Loucy (cell line): ENCODE data around the gene ZRANB2.

Experiments
- H2AFZ ChIP-seq: fragments of 200-600 bp; sonication (generic); 2 replicates; pipeline ENCODE4 v1.6.0; 2016; ENCODE audit warnings: antibody characterized with exemption, mild to moderate bottlenecking, low read length, moderate library complexity
- H3F3A ChIP-seq: fragments of 200-600 bp; 2 replicates; pipeline ENCODE4 v1.6.0; 2016; ENCODE audit warnings: antibody characterized with exemption, low read depth, mild to moderate bottlenecking
- H3K27me3 ChIP-seq: fragments of 200-600 bp; sonication (generic); 2 replicates; pipeline ENCODE4 v1.6.1; 2014; ENCODE audit warnings: low read length, mild to moderate bottlenecking; ENCODE audit not compliant: insufficient read depth, poor library complexity, severe bottlenecking
- H3K36me3 ChIP-seq: fragments of 200-600 bp; sonication (generic); 2 replicates; pipeline ENCODE4 v1.6.1; 2016; ENCODE audit warnings: low read length; ENCODE audit not compliant: insufficient read depth
- H3K4me1 ChIP-seq: fragments of 200-600 bp; sonication (generic); 2 replicates; pipeline ENCODE4 v1.5.1; 2014; ENCODE audit warnings: low read length, mild to moderate bottlenecking; ENCODE audit not compliant: insufficient read depth, poor library complexity, severe bottlenecking
- H3K4me2 ChIP-seq: fragments of 200-600 bp; sonication (generic); 2 replicates; pipeline ENCODE4 v1.6.0; 2014; ENCODE audit warnings: antibody characterized with exemption, low read length, low read depth, mild to moderate bottlenecking; ENCODE audit not compliant: poor library complexity, severe bottlenecking
- H3K4me3 ChIP-seq: fragments of 200-600 bp; sonication (generic); 2 replicates; pipeline ENCODE4 v1.5.1; 2014; ENCODE audit warnings: low read length, mild to moderate bottlenecking, mixed read lengths; ENCODE audit not compliant: poor library complexity, severe bottlenecking
- H3K79me2 ChIP-seq: fragments of 200-600 bp; sonication (generic); 2 replicates; pipeline ENCODE4 v1.6.1; 2014; ENCODE audit warnings: low read length; ENCODE audit not compliant: insufficient read depth
- H3K9ac ChIP-seq: fragments of 200-600 bp; sonication (generic); 2 replicates; pipeline ENCODE4 v1.6.0; 2014; ENCODE audit warnings: mild to moderate bottlenecking, low read depth, low read length, moderate library complexity; ENCODE audit not compliant: poor library complexity, severe bottlenecking
- H3K9me2 ChIP-seq: fragments of 200-600 bp; sonication (generic); replicated peaks from 2 replicates; pipeline ENCODE4 v1.6.1; 2016; ENCODE audit warnings: low read depth, low read length, mixed read lengths
- H3K9me3 ChIP-seq: fragments of 200-600 bp; sonication (generic); 2 replicates; pipeline ENCODE4 v1.6.1; 2014; ENCODE audit warnings: mild to moderate bottlenecking, antibody characterized with exemption, low read length, low read depth; ENCODE audit not compliant: insufficient read depth
- H4K20me1 ChIP-seq: fragments of 200-600 bp; sonication (generic); 2 replicates; pipeline ENCODE4 v1.6.0; 2014; ENCODE audit warnings: antibody characterized with exemption, low read length, mild to moderate bottlenecking; ENCODE audit not compliant: insufficient read depth, poor library complexity, severe bottlenecking
- EZH2phosphoT487 ChIP-seq: fragments of 200-600 bp; IDR thresholded peaks from 2 replicates; pipeline ENCODE4 v1.6.1; 2018; ENCODE audit warnings: antibody characterized with exemption, mild to moderate bottlenecking, moderate library complexity, borderline replicate concordance
- TF ChIP-seq, protein P1 (sequence below): fragments of 200-600 bp; sonication (generic); conservative IDR thresholded peaks from 2 replicates; pipeline ENCODE4 v1.5.1; 2014; ENCODE audit warnings: mild to moderate bottlenecking, antibody characterized with exemption, low read length

Gene ZRANB2

GRCh38 chr1:71068325-71069240, 12.3 kb downstream of the ZRANB2 start:
- H3K27me3 ChIP-seq: no peaks in the 10 kb centered on the region
- no peak overlapping the region for H2AFZ ChIP-seq
- peak overlapping the region; percentile 51 for H3K4me2 ChIP-seq
- no peak overlapping the region for H3K9ac ChIP-seq
- peaks cover 2% of the 10 kb centered on the region; the same call in 1 of the 2 replicates for H3F3A ChIP-seq
- H3K9me2 ChIP-seq: no peaks in the 10 kb centered on the region
- peaks cover 34% of the 10 kb centered on the region for H3K79me2 ChIP-seq
- H3K4me3 ChIP-seq: peak overlapping the region; percentile 39
- peaks cover 20% of the 10 kb centered on the region for H3K4me1 ChIP-seq
- H4K20me1 ChIP-seq: peaks cover 40% of the 10 kb centered on the region
- H3K9me3 ChIP-seq: no peaks in the 10 kb centered on the region
- TF ChIP-seq, protein P1, sequence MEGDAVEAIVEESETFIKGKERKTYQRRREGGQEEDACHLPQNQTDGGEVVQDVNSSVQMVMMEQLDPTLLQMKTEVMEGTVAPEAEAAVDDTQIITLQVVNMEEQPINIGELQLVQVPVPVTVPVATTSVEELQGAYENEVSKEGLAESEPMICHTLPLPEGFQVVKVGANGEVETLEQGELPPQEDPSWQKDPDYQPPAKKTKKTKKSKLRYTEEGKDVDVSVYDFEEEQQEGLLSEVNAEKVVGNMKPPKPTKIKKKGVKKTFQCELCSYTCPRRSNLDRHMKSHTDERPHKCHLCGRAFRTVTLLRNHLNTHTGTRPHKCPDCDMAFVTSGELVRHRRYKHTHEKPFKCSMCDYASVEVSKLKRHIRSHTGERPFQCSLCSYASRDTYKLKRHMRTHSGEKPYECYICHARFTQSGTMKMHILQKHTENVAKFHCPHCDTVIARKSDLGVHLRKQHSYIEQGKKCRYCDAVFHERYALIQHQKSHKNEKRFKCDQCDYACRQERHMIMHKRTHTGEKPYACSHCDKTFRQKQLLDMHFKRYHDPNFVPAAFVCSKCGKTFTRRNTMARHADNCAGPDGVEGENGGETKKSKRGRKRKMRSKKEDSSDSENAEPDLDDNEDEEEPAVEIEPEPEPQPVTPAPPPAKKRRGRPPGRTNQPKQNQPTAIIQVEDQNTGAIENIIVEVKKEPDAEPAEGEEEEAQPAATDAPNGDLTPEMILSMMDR: no peak
- TF ChIP-seq EZH2phosphoT487: no peak
- peaks cover 93% of the 10 kb centered on the region for H3K36me3 ChIP-seq

DNA sequence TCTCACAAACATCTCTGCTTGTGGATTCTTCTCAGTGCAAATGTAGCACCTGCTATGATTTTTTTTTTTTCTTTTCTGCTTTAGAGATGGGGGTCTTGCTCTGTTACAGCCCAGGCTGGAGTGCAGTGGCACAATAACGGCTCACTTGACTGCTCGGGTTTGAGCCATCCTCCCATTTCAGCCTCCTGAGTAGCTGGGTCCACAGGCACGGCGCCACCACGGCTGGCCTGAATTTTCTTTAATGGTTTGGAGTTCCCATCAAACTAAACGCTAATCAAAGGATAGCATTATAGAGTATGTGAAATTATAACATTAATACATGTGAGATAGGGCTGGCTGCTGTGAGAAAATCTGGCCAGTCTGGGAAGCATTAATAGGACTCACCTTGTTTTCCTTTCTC, 26.0 kb downstream of the ZRANB2 start:
- no peak overlapping the region for H3K4me3 ChIP-seq
- H3K9me3 ChIP-seq: no peaks in the 10 kb centered on the region
- H3K27me3 ChIP-seq: no peaks in the 10 kb centered on the region
- no peak overlapping the region for H2AFZ ChIP-seq
- peaks cover 5% of the 10 kb centered on the region; the same call in 1 of the 2 replicates for H3K36me3 ChIP-seq
- no peak overlapping the region for H3K4me2 ChIP-seq
- H3F3A ChIP-seq: no peaks in the 10 kb centered on the region
- no peak for TF ChIP-seq EZH2phosphoT487
- TF ChIP-seq, protein P1: no peak
- H3K79me2 ChIP-seq: no peaks in the 10 kb centered on the region
- no peaks in the 10 kb centered on the region for H4K20me1 ChIP-seq
- peaks cover 2% of the 10 kb centered on the region for H3K4me1 ChIP-seq
- H3K9me2 ChIP-seq: no peaks in the 10 kb centered on the region
- H3K9ac ChIP-seq: no peak overlapping the region

DNA sequence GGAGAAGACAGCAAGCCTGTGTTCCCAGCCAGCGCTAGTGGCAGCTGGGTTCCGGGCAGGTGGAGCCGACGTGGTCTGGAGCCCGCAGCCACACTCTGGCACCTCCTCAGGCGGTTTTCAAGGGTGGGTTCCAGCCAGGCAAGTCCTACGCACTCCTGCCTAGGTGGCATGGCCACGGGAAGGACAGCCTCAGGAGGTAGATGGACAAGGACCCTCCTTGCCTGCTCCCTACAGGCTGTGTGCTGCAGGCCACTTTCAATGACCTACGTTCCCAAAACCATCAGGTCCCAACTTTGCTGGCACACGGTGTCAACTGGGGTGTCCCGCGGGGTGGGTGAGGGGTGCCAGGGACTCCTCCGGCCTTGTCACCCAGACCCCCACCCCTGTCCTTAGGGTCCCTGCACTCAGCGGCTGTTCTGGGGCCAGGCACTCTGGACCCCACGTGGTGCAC, 26.5 kb downstream of the ZRANB2 start:
- peaks cover 3% of the 10 kb centered on the region; the same call in 1 of the 2 replicates for H3K36me3 ChIP-seq
- no peaks in the 10 kb centered on the region for H3K9me2 ChIP-seq
- no peak overlapping the region for H3K4me2 ChIP-seq
- no peak overlapping the region for H3K4me3 ChIP-seq
- H3K27me3 ChIP-seq: no peaks in the 10 kb centered on the region
- H3K79me2 ChIP-seq: no peaks in the 10 kb centered on the region
- TF ChIP-seq EZH2phosphoT487: no peak
- TF ChIP-seq, protein P1: no peak
- no peaks in the 10 kb centered on the region for H4K20me1 ChIP-seq
- H3F3A ChIP-seq: no peaks in the 10 kb centered on the region
- no peak overlapping the region for H3K9ac ChIP-seq
- H2AFZ ChIP-seq: no peak overlapping the region
- no peaks in the 10 kb centered on the region for H3K9me3 ChIP-seq
- H3K4me1 ChIP-seq: peaks cover 4% of the 10 kb centered on the region
